BLaER1 treated with 17β-estradiol and CSF1 and Interleukin-3, amounts not matched to agents 10 nM and 100 nM (cell line): ENCODE results near the gene LCE2D.
A peak's percentile ranks its signal among the peaks of the same experiment; 100 is the strongest.
"Not testable (repeated sequence)": the region's sequence is repeated elsewhere in the genome, so short reads cannot be mapped to it uniquely, and the experiment has no call there.

Experiments
- H3K27ac ChIP-seq, 11 experiments: shearing (Covaris generic); formaldehyde crosslinking; 2 replicates each; pipeline ENCODE4 v1.8.1; 2022
- H3K27me3 ChIP-seq, 11 experiments: shearing (Covaris generic); formaldehyde crosslinking; 2 replicates each; pipeline ENCODE4 v1.8.1; 2022
- H3K36me3 ChIP-seq, 11 experiments: shearing (Covaris generic); formaldehyde crosslinking; 2 replicates each; pipeline ENCODE4 v1.8.1; 2022
- H3K4me1 ChIP-seq, 10 experiments: shearing (Covaris generic); formaldehyde crosslinking; 2 replicates each; pipeline ENCODE4 v1.8.1; 2022
- H3K4me2 ChIP-seq, 11 experiments: shearing (Covaris generic); formaldehyde crosslinking; 2 replicates each; pipeline ENCODE4 v1.8.1; 2022
- H3K4me3 ChIP-seq, 10 experiments: shearing (Covaris generic); formaldehyde crosslinking; 2 replicates each; pipeline ENCODE4 v1.8.1; 2022
- H3K9ac ChIP-seq, 11 experiments: shearing (Covaris generic); formaldehyde crosslinking; 2 replicates each; pipeline ENCODE4 v1.8.1; 2022
- H3K9me3 ChIP-seq, 11 experiments: shearing (Covaris generic); formaldehyde crosslinking; replicated peaks in 1 of 11; 2 replicates each; pipeline ENCODE4 v1.8.1; 2022
- H4K20me1 ChIP-seq, 11 experiments: shearing (Covaris generic); formaldehyde crosslinking; 2 replicates each; pipeline ENCODE4 v1.8.1; 2022
- Cebpa-rat ChIP-seq, 11 experiments: shearing (Covaris generic); IDR thresholded peaks; 2 replicates each; pipeline ENCODE4 v1.8.1; 2022

Gene LCE2D

GRCh38 chr1:152681616-152682015 lies 18.4 kb downstream of the LCE2D start:
- no peaks in the 10 kb centered on the region for H4K20me1 ChIP-seq
- H3K36me3 ChIP-seq, result no peaks in the 10 kb centered on the region
- no peak overlapping the region for H3K4me3 ChIP-seq
- no peak for TF ChIP-seq Cebpa-rat (IDR thresholded peaks at IDR 0.05)
- no peaks in the 10 kb centered on the region for H3K27me3 ChIP-seq
- H3K9ac ChIP-seq, result no peak overlapping the region
- no peak overlapping the region for H3K27ac ChIP-seq
- no peak overlapping the region for H3K4me2 ChIP-seq
- H3K4me1 ChIP-seq, result no peaks in the 10 kb centered on the region
- no peaks in the 10 kb centered on the region for H3K9me3 ChIP-seq

- H3K36me3 ChIP-seq, result no peaks in the 10 kb centered on the region
- no peaks in the 10 kb centered on the region for H3K9me3 ChIP-seq
- H3K27ac ChIP-seq, result no peak overlapping the region
- H3K27me3 ChIP-seq, result no peaks in the 10 kb centered on the region
- no peak overlapping the region for H3K4me3 ChIP-seq
- TF ChIP-seq Cebpa-rat (IDR thresholded peaks at IDR 0.05), result no peak
- H3K4me1 ChIP-seq, result no peaks in the 10 kb centered on the region
- H3K9ac ChIP-seq, result no peak overlapping the region
- H4K20me1 ChIP-seq, result no peaks in the 10 kb centered on the region
- no peak overlapping the region for H3K4me2 ChIP-seq
Measured at GRCh38 chr1:152683846-152684245, 20.7 kb downstream of the LCE2D start.

GRCh38 chr1:152685823-152686222 lies 22.6 kb downstream of the LCE2D start, which contains the start of gene LCE2B:
Gene LCE2B, plus strand, starts transcription at chr1:152686123. Its CDS starts 721 bp downstream, at chr1:152686844.
- not testable (repeated sequence) for H3K27me3 ChIP-seq, H3K36me3 ChIP-seq, H3K9me3 ChIP-seq, H3K27ac ChIP-seq, H3K4me3 ChIP-seq, H3K4me2 ChIP-seq, H3K9ac ChIP-seq, H4K20me1 ChIP-seq, H3K4me1 ChIP-seq

GRCh38 chr1:152697701-152698600 lies 34.8 kb downstream of the LCE2D start, which contains the start of gene LCE2A:
Gene LCE2A, plus strand, starts transcription at chr1:152698345. Its CDS starts 557 bp downstream, at chr1:152698902.
- Histone ChIP-seq H3K36me3 (no peaks in the 10 kb centered on the region), H3K4me3 (no peak within 1 kb of the TSS), H3K27ac (no peak within 1 kb of the TSS), H3K9ac (no peak within 1 kb of the TSS), H3K9me3 (peaks cover 1 to 7% (median 4%) of the 10 kb centered on the region in 11 experiments; a peak in 10 of 22 replicates), H3K4me2 (no peak within 1 kb of the TSS), H3K27me3 (no peaks in the 10 kb centered on the region), H3K4me1 (peaks cover 0 to 20% (median 13%) of the 10 kb centered on the region in 10 experiments; a peak in 13 of 20 replicates), H4K20me1 (no peaks in the 10 kb centered on the region)
- 0 out of 22 replicates have a peak, but pooled peaks of 1 of the 11 experiments have one; percentile 17 for TF ChIP-seq Cebpa-rat (IDR thresholded peaks at IDR 0.05)

- peaks cover 0 to 6% (median 4%) of the 10 kb centered on the region in 11 experiments; a peak in 5 of 22 replicates for H3K9me3 ChIP-seq
- no peaks in the 10 kb centered on the region for H3K27me3 ChIP-seq
- H3K4me1 ChIP-seq, result peaks cover 0 to 20% (median 13%) of the 10 kb centered on the region in 10 experiments; a peak in 13 of 20 replicates
- H3K27ac ChIP-seq, result no peak overlapping the region
- no peak overlapping the region for H3K4me3 ChIP-seq
- H3K4me2 ChIP-seq, result peak overlapping the region in 7 of 11 experiments; percentile 11 to 64 (median 48); a peak in 14 of 22 replicates
- peak overlapping the region in 2 of 11 experiments; percentile 2 to 14; a peak in 1 of 22 replicates for H3K9ac ChIP-seq
- no peak for TF ChIP-seq Cebpa-rat (IDR thresholded peaks at IDR 0.05)
- H3K36me3 ChIP-seq, result no peaks in the 10 kb centered on the region
- H4K20me1 ChIP-seq, result no peaks in the 10 kb centered on the region
Measured at GRCh38 chr1:152699746-152700145, 36.6 kb downstream of the LCE2D start.

- no peak within 1 kb of the TSS for H3K4me2 ChIP-seq
- H3K36me3 ChIP-seq, result no peaks in the 10 kb centered on the region
- no peak for TF ChIP-seq Cebpa-rat (IDR thresholded peaks at IDR 0.05)
- H3K9me3 ChIP-seq, result peaks cover 0 to 10% (median 4%) of the 10 kb centered on the region in 11 experiments; a peak in 5 of 22 replicates
- H3K27ac ChIP-seq, result no peak within 1 kb of the TSS
- no peaks in the 10 kb centered on the region for H3K4me1 ChIP-seq
- H3K9ac ChIP-seq, result no peak within 1 kb of the TSS
- no peak within 1 kb of the TSS for H3K4me3 ChIP-seq
- H4K20me1 ChIP-seq, result no peaks in the 10 kb centered on the region
- no peaks in the 10 kb centered on the region for H3K27me3 ChIP-seq
Measured at GRCh38 chr1:152707860-152708259, 44.7 kb downstream of the LCE2D start, which contains the start of gene LCE4A. Gene LCE4A, plus strand, starts transcription at chr1:152708160. Its CDS starts 916 bp downstream, at chr1:152709076.
